Thoracic aorta (tissue), 2 donors: Measurements from ENCODE around the gene CHIT1. TPM values are rescaled to one million over a fixed set of nuclear protein-coding genes. Genes with fewer than 3 reads are reported as not detected.
A peak's percentile ranks its signal among the peaks of the same experiment; 100 is the strongest.

Experiments
- ATAC-seq: fragments of 150-250 bp; one replicate; pipeline ENCODE4 v1.8.0; 2017; ENCODE audit warnings: low read depth; ENCODE audit not compliant: insufficient number of reproducible peaks, low FRiP score
- DNase-seq: peaks from one replicate; pipeline ENCODE4 v3.0.0-alpha.2; 2020; ENCODE audit warnings: low spot score
- H3K27ac ChIP-seq, 2 donors: fragments of 200-600 bp; sonication (generic); 1 replicate in 1 of 2; 2 replicates in 1 of 2; pipeline ENCODE4 v1.5.1; 2016; ENCODE audit warnings: mild to moderate bottlenecking in 2 of 2, moderate library complexity in 2 of 2
- H3K27me3 ChIP-seq: fragments of 200-600 bp; sonication (generic); replicated peaks from 2 replicates; pipeline ENCODE4 v1.6.0; 2016; ENCODE audit warnings: mild to moderate bottlenecking; ENCODE audit not compliant: insufficient read depth
- H3K36me3 ChIP-seq: fragments of 200-600 bp; sonication (generic); one replicate; pipeline ENCODE4 v1.5.1; 2016
- H3K4me1 ChIP-seq, 2 donors: fragments of 200-600 bp; sonication (generic); 1 replicate in 1 of 2; 2 replicates in 1 of 2; pipeline versions ENCODE4 v1.5.1 to v1.6.0; 2016; ENCODE audit warnings: low read depth in 2 of 2, mild to moderate bottlenecking in 1 of 2; ENCODE audit not compliant: control insufficient read depth in 1 of 2
- H3K4me3 ChIP-seq: fragments of 200-600 bp; sonication (generic); 2 replicates; pipeline ENCODE4 v1.5.1; 2016; ENCODE audit warnings: mild to moderate bottlenecking
- H3K9me3 ChIP-seq: fragments of 200-600 bp; sonication (generic); 2 replicates; pipeline ENCODE4 v1.5.1; 2016
- CTCF ChIP-seq: fragments of 200-600 bp; sonication (generic); IDR thresholded peaks from one replicate; pipeline ENCODE4 v1.5.1; 2019; ENCODE audit warnings: antibody characterized with exemption
- total RNA-seq, 2 donors: library from RNA; depleted of rRNA; stranded (reverse); fragments of >200 nt; gene quantifications; one replicate each; pipeline versions ENCODE4 v1.1.0 to v1.2.3, GENCODE V29; 2016

Gene CHIT1
- total RNA-seq, 2 donors from 2014 or later, result 0.14 to 0.41 TPM

DNA sequence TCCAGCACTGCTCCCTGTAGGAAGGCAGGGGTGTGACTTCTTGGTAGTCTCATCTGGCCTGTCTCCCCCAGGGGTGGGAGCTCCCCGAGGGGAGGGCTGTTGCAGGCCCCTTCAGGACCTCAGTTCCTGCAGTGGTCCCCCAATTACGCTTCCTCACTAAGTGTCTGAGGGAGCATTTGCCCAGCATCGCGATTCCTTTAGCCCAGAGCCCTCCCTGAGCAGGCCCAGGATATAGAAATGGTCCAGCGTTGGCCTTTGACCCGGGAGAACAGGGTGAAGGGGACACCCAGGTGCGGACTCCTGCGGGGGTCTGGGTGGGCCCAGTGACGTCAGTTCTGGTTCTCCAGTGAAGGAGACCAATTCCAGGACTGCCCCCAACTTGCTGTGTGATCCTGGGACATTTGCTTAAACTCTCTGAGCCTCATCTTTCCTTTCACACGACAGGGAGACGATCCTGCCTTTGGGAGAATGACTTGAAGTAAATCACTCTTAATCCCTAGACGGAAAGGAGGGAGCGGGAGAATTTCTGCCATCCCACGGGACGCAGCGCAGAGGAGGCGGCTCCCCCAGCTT is 43.2 kb upstream of the CHIT1 start:
- Histone ChIP-seq H3K9me3 (no peaks in the 10 kb centered on the region), H3K36me3 (no peaks in the 10 kb centered on the region), H3K27me3 (no peaks in the 10 kb centered on the region), H3K4me3 (peak overlapping the region; percentile 34), H3K4me1 (peaks cover 24 to 51% of the 10 kb centered on the region in 2 donors), H3K27ac (peak overlapping the region in 1 of 2 donors; percentile 84)
- TF ChIP-seq CTCF, result no peak
- DNase-seq (no peak), ATAC-seq (no peak)

- H3K27me3 ChIP-seq, result no peaks in the 10 kb centered on the region
- TF ChIP-seq CTCF, result no peak
- no peak for DNase-seq
- H3K4me3 ChIP-seq, result no peak overlapping the region
- ATAC-seq, result no peak
- H3K36me3 ChIP-seq, result no peaks in the 10 kb centered on the region
- H3K27ac ChIP-seq, result no peak overlapping the region
- H3K9me3 ChIP-seq, result no peaks in the 10 kb centered on the region
- H3K4me1 ChIP-seq, result peaks cover 20 to 47% of the 10 kb centered on the region in 2 donors
Measured at GRCh38 chr1:203271962-203272632, 42.6 kb upstream of the CHIT1 start.

DNA sequence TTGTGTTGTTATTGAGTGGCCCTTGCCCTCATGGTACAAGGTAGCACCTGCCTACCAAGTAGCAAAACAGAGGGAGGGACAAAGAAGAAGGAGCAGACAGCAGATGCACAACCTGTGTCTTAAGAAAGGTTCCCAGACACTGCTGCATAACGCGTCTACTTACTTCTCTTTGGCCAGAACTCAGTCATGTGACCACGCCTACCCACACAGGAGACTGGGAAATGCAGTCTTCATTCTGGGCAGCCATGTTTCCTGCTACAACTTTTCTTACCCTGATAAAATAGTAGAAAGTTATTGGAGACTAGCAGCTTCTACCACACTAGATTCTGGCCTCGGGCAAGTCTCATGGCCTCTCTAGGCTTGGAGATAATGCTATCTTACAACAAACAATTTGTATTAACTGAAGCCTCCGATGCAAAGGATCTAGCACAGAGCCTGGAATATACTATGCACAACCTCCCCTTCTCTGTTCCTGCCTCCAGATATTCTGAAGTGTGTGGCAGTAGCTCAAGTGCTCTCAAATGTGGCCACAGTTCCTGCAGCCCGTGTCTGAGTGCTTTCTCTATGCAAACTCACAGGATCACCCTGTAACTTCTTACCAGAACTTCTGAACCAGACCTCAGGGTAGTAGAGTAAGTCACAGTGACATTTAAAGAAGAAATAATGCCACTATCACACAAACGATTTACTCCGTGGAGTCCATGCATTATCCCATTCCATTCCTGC is 41.7 kb upstream of the CHIT1 start:
- H3K27me3 ChIP-seq, result no peaks in the 10 kb centered on the region
- TF ChIP-seq CTCF, result no peak
- no peak for ATAC-seq
- no peaks in the 10 kb centered on the region for H3K36me3 ChIP-seq
- no peak for DNase-seq
- H3K4me1 ChIP-seq, result peaks cover 19 to 39% of the 10 kb centered on the region in 2 donors
- H3K27ac ChIP-seq, result no peak overlapping the region
- no peak overlapping the region for H3K4me3 ChIP-seq
- H3K9me3 ChIP-seq, result no peaks in the 10 kb centered on the region

GRCh38 chr1:203270448-203270847 is 41.0 kb upstream of the CHIT1 start:
- no peaks in the 10 kb centered on the region for H3K36me3 ChIP-seq
- no peaks in the 10 kb centered on the region for H3K27me3 ChIP-seq
- H3K4me1 ChIP-seq, result peaks cover 19 to 34% of the 10 kb centered on the region in 2 donors
- H3K4me3 ChIP-seq, result no peak overlapping the region
- ATAC-seq, result no peak
- TF ChIP-seq CTCF, result no peak
- no peak overlapping the region for H3K27ac ChIP-seq
- H3K9me3 ChIP-seq, result no peaks in the 10 kb centered on the region
- DNase-seq, result no peak

- TF ChIP-seq CTCF, result no peak
- Histone ChIP-seq H3K27me3 (no peaks in the 10 kb centered on the region), H3K9me3 (no peaks in the 10 kb centered on the region), H3K4me3 (no peak overlapping the region), H3K36me3 (no peaks in the 10 kb centered on the region), H3K27ac (no peak overlapping the region), H3K4me1 (peaks cover 13 to 26% of the 10 kb centered on the region in 2 donors)
- DNase-seq (no peak), ATAC-seq (no peak)
Measured at GRCh38 chr1:203269654-203270020, 40.2 kb upstream of the CHIT1 start.
